HG03378 (cell line): ENCODE results near the gene CARD16.

Experiments used
- ATAC-seq: cut with Tn5 transposase; IDR thresholded peaks from one replicate; pipeline ENCODE4 v1.9.1; 2021; ENCODE audit warnings: mild to moderate bottlenecking, moderate library complexity; ENCODE audit not compliant: unreplicated experiment

Gene CARD16

GRCh38 chr11:104997288-104997687 lies 47.8 kb downstream of the CARD16 start:
- ATAC-seq, result no peak

- no peak for ATAC-seq
These were observed 50.1 kb downstream of the CARD16 start for GRCh38 chr11:104995001-104995408.

GRCh38 chr11:104992781-104993180 lies 52.4 kb downstream of the CARD16 start:
- ATAC-seq, result no peak

- no peak for ATAC-seq
These were observed 53.1 kb downstream of the CARD16 start for GRCh38 chr11:104991994-104992393.
